ENCODE data around the gene AP1S2.

AP1S2 gene

GRCh38 chrX:15814771-15815365, 39.7 kb downstream of the AP1S2 start:
- Mint-ChIP-seq H3K9me3 (no peaks in the 10 kb centered on the region), H3K36me3 (ENCODE audit: low read depth) (peaks cover 62% of the 10 kb centered on the region), H3K4me1 (peaks cover 15% of the 10 kb centered on the region), H3K4me3 (no peak overlapping the region), H3K27me3 (ENCODE audit: low read depth) (no peaks in the 10 kb centered on the region), H3K27ac (no peak overlapping the region)
- no peak for TF ChIP-seq CTCF (IDR thresholded peaks at IDR 0.05; ENCODE audit: unreplicated experiment in 3 of 3)

DNA sequence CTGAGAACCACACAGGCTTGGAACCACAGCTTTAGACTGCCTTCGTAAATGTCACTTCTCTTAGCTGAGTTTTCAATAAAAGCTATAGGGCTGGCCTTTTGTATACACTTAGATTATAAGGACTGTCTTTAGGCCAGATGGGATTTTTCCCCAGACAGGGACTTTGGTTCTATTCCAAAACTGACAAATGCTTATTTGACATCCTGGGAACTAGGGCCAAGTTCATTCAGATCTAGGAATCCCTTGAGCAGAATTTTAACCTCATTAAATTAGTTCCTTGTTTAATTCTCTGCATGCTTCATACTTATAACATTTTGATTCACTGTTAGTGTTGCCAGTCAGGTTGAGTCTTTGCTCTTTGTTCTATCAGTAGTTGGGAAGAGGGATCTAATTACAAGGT, 41.2 kb downstream of the AP1S2 start:
- Mint-ChIP-seq H3K4me3 (no peak overlapping the region), H3K36me3 (ENCODE audit: low read depth) (peaks cover 71% of the 10 kb centered on the region), H3K27ac (peak overlapping the region in 2 of 3 experiments; percentile 4 to 7), H3K27me3 (ENCODE audit: low read depth) (no peaks in the 10 kb centered on the region), H3K9me3 (no peaks in the 10 kb centered on the region), H3K4me1 (peaks cover 15% of the 10 kb centered on the region)
- TF ChIP-seq CTCF (IDR thresholded peaks at IDR 0.05; ENCODE audit: unreplicated experiment in 3 of 3): no peak

DNA sequence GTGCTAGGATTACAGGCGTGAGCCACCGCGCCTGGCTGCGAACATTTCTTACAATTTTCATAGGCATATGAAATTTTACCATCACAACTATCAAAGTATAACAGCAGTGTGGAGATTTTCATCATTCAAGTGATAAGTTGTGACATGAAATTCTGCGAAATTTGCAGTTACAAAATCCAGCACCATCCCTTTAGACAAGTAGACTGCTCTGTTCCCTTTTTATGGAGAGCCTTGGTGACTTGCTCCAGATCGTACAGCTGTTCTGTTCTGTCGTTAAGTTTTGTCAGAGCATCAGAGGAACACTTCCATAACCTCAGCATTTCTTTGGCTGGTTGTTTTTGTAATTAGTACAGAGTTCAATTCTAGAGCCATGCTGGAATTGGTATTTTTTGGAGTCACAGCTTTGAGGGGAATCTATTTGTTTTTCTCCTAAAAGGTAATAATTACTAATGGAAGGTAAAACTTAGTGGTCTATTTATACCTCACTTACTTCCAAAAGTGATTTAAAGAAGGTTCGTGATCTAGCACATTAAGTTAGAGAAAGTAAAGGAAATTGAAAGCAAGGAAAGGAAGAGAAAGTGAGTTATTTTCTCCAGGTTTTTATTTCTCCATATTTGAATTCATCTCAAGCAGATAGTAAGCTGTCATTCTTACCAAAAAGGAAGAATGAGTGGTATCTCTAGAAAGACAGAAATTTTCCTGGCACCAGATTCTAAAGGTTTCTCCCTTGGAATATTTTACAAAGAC, 42.2 kb downstream of the AP1S2 start:
- no peak overlapping the region for H3K4me3 Mint-ChIP-seq
- H3K9me3 Mint-ChIP-seq: no peaks in the 10 kb centered on the region
- no peak overlapping the region for H3K27ac Mint-ChIP-seq
- no peak for TF ChIP-seq CTCF (IDR thresholded peaks at IDR 0.05; ENCODE audit: unreplicated experiment in 3 of 3)
- peaks cover 72% of the 10 kb centered on the region for H3K36me3 Mint-ChIP-seq (ENCODE audit: low read depth)
- no peaks in the 10 kb centered on the region for H3K27me3 Mint-ChIP-seq (ENCODE audit: low read depth)
- H3K4me1 Mint-ChIP-seq: peaks cover 15% of the 10 kb centered on the region

GRCh38 chrX:15808254-15808653, 46.4 kb downstream of the AP1S2 start:
- H3K27ac Mint-ChIP-seq: no peak overlapping the region
- H3K36me3 Mint-ChIP-seq (ENCODE audit: low read depth): peaks cover 73% of the 10 kb centered on the region
- H3K9me3 Mint-ChIP-seq: no peaks in the 10 kb centered on the region
- no peak for TF ChIP-seq CTCF (IDR thresholded peaks at IDR 0.05; ENCODE audit: unreplicated experiment in 3 of 3)
- H3K4me3 Mint-ChIP-seq: no peak overlapping the region
- H3K4me1 Mint-ChIP-seq: peaks cover 9% of the 10 kb centered on the region
- no peaks in the 10 kb centered on the region for H3K27me3 Mint-ChIP-seq (ENCODE audit: low read depth)

DNA sequence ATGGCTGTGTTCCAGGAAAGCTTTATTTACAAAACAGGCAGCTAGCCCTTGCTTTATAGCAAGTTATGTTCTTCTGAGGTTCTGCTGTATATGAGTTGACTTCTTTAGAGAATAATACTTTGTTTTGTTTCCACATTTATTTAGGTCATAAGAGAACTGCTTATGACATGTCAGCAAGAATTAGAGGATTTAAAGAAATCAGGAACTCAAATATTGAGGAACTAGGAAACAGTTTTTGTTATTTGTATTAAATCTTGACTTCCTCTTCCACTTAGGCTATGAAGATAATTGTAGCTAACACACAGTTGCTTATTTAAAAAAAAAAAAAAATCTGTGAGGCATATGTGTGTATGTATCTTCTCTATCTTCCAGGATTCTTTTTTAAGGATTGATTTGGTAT, 50.0 kb downstream of the AP1S2 start:
- Mint-ChIP-seq H3K4me3 (no peak overlapping the region), H3K27me3 (ENCODE audit: low read depth) (no peaks in the 10 kb centered on the region), H3K9me3 (no peaks in the 10 kb centered on the region), H3K27ac (no peak overlapping the region), H3K4me1 (no peaks in the 10 kb centered on the region), H3K36me3 (ENCODE audit: low read depth) (peaks cover 52% of the 10 kb centered on the region)
- no peak for TF ChIP-seq CTCF (IDR thresholded peaks at IDR 0.05; ENCODE audit: unreplicated experiment in 3 of 3)

DNA sequence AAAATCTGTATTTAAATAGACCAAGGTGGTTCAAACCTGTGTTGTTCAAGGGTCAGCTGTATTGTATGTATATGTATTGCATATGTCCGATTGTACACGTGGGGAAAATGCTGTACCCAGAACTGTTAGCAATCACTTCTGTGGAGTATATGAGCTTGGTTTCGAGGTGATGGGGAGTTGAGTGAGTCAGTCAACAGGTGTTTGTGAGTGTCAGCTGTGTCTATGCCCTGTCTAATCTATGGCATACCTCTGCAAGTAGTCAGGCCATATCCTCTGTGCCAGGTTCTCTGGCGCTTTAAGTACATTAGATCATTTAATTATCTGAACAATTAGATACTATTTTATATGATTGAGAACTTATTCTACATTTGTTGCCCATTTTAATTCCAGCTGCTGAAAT, 56.9 kb downstream of the AP1S2 start:
- Mint-ChIP-seq H3K27me3 (ENCODE audit: low read depth) (no peaks in the 10 kb centered on the region), H3K36me3 (ENCODE audit: low read depth) (peaks cover 47% of the 10 kb centered on the region), H3K4me3 (no peak overlapping the region)

More for the DNA sequence above, 56.9 kb downstream of the AP1S2 start:
- H3K4me1 Mint-ChIP-seq: no peaks in the 10 kb centered on the region
- H3K9me3 Mint-ChIP-seq: no peaks in the 10 kb centered on the region
- TF ChIP-seq CTCF (IDR thresholded peaks at IDR 0.05; ENCODE audit: unreplicated experiment in 3 of 3): no peak
- H3K27ac Mint-ChIP-seq: no peak overlapping the region

Measured in nephron (organoid).